Cardiac fibroblast (primary cell): Measurements from ENCODE around the gene TMSB10.

Experiments used
- DNase-seq, 2 donors: peaks; one replicate each; pipeline versions ENCODE4 v3.0.0 to v3.0.0-alpha.2; 2010; ENCODE audit warnings: low read depth in 2 of 2
- H3K4me3 ChIP-seq, 2 donors: replicated peaks in 1 of 2; 1 replicate in 1 of 2; 2 replicates in 1 of 2; pipeline ENCODE4 v1.5.1; 2011; ENCODE audit warnings: low read depth in 2 of 2, low read length in 2 of 2, mild to moderate bottlenecking in 2 of 2, moderate library complexity in 1 of 2
- CTCF ChIP-seq: IDR thresholded peaks from one replicate; pipeline ENCODE4 v1.5.1; 2011; ENCODE audit warnings: low read depth, mild to moderate bottlenecking, low read length, inconsistent platforms

The TMSB10 gene

DNA sequence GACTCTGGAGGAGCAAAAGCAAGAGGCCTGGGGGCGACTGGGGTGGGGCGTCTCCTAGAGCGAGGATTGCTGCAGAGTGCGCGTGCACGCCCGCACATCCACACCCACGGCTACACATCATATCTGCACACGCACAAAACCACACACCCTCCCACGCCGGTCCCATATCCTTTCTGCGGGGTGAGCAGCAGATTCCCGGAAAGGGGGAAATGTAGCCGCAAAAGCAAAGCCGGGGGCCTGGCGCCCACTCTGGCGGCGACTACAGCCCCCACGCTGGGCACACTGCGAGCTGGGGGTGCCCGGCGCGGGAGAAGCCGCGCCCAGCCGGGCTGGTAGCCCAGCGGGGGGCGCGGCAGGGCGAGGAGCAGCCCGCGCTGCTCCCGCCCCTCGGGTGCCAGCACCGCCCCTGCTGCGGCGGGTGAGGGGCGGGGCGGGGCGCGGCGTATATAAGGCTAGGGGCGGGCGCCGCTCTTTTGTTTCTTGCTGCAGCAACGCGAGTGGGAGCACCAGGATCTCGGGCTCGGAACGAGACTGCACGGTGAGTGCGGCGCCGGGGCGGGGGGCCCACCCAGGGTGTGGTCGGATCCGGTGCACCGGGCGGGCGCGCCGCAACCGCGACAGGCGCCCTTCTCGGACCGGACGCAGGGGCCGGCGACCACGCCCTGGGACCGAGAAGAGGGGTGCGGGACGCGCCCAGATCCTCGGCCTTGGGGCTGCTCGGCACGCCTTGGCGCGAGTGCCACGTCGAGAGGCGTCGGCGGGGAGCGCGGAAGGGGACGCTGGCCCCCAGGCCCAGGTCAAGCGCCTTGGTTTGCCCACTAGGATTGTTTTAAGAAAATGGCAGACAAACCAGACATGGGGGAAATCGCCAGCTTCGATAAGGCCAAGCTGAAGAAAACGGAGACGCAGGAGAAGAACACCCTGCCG, at the start of gene TMSB10:
TMSB10 (plus strand) TSS at position 476 of the 927 bp plus-strand sequence.
- no peak for TF ChIP-seq CTCF
- peak within 1 kb of the TSS; percentile 83 to 94 for H3K4me3 ChIP-seq
- DNase-seq = peak; percentile 87 to 93

GRCh38 chr2:84855731-84856130, 49.7 kb upstream of the TMSB10 start:
- no peak overlapping the region for H3K4me3 ChIP-seq
- DNase-seq = no peak

GRCh38 chr2:84856787-84857186, 48.7 kb upstream of the TMSB10 start:
- no peak for DNase-seq
- no peak for TF ChIP-seq CTCF
- no peak overlapping the region for H3K4me3 ChIP-seq

More at GRCh38 chr2:84855731-84856130, 49.7 kb upstream of the TMSB10 start:
- TF ChIP-seq CTCF = no peak

DNA sequence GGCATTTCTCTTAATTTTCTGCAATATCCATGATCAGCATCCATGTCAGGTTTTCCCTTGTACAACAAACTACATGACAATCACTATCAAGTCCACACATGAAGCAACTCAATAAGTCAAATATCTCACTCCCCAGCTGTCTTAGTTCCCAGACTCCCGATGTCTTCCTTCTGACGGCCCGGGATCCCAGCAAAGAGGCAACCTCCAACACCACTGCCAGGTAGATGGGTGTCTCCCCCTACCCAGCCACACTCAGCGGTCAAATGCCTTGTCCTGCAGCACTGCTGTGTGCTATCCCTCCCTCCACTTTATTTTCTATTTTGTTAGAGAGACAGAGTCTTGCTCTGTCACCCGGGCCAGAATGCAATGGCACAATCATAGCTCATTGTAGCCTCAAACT, 47.9 kb upstream of the TMSB10 start:
- no peak overlapping the region for H3K4me3 ChIP-seq
- DNase-seq = no peak
- TF ChIP-seq CTCF = no peak

GRCh38 chr2:84858123-84858522, 47.3 kb upstream of the TMSB10 start:
- no peak for DNase-seq
- no peak for TF ChIP-seq CTCF
- no peak overlapping the region for H3K4me3 ChIP-seq

GRCh38 chr2:84858937-84859336, 46.5 kb upstream of the TMSB10 start:
- TF ChIP-seq CTCF = no peak
- H3K4me3 ChIP-seq = no peak overlapping the region
- DNase-seq = no peak
